ENCODE measurements around the gene NLRP5. TPM values are rescaled to one million over a fixed set of nuclear protein-coding genes. Genes with fewer than 3 reads are reported as not detected.
A peak's percentile ranks its signal among the peaks of the same experiment; 100 is the strongest.
"Not testable (repeated sequence)": the region's sequence is repeated elsewhere in the genome, so short reads cannot be mapped to it uniquely, and the experiment has no call there.

NLRP5 gene
- total RNA-seq, 1 donor from 2014 or later, result not detected

DNA sequence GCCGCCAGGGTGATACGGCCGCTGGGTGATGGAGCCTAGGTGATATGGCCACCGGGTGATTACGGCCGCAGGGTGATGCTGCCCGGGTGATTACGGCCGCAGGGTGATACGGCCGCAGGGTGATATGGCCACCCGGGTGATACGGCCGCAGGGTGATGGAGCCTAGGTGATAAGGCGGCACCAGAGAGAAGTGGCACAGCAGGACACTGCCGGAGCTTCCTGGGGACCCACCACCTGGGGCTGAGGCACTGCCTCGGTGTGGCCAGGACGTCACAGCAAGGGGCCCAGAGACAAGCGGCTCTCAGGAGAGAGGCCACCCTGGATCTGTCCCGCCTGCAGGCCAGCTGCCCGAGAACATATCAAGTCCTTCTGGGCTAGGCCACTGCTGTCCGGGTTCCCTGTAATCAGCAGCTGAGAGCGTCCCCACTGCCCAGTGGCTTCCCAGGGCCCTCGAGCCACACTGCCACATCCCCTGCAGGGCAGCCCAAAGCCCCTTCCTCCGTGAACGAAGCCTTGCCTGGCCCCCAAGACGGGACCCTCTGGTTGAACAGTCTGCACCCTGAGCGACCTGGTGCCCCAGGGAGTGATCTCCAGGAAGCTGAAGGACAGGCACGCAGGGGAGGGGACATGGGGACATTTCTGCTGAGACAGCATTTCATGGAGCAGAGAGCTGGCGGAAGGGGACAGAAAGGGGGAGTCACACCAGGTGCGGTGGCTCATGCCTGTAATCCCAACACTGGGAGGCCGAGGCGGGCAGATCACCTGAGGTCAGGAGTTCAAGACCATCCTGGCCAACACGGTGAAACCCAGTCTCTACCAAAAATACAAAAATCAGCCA is 112.4 kb downstream of the NLRP5 start:
- no peak for DNase-seq (ENCODE audit: low spot score)

DNA sequence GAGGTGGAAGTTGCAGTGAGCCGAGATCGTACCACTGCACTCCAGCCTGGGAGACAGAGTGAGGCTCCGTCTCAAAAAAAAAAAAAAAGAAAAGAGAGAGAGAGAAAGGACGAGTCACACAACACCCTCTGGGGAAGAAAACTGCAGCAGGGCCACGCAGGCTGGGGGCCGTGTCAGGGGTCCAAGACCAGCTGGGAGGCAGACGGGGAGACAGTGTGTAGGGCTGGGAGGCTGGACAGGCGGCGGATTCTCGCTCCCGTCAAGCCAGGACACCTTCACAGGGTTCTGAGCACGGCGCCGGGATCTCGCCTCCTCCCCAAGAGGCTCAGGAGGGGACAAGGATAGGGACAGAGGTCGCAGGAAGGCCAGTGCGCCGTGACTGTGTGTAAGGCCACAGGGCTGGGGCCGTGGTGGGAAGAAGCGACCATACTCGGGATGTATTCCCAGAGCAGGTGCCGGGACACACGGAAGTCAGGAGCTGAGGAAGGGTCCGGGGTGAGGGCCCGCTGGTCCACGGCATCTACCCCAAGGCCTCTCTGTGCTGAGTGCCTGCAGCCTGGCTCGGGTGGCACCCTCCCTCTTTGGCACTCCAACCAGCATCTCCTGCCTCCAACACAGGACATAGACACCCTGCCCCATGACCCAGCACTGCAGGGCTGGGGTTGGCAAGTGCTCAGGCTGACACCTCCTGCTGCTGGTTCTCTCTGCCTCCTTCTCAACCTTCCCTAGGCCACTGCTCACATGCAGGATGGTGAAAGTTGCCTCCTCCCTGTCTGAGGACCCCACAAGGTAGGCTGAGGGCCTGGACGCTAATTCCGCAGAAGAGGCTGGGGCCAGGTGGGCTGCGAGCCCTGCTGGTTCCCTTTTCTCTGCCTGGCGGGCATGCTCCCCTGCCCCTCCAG is 113.3 kb downstream of the NLRP5 start:
- DNase-seq (ENCODE audit: low spot score), result no peak

DNA sequence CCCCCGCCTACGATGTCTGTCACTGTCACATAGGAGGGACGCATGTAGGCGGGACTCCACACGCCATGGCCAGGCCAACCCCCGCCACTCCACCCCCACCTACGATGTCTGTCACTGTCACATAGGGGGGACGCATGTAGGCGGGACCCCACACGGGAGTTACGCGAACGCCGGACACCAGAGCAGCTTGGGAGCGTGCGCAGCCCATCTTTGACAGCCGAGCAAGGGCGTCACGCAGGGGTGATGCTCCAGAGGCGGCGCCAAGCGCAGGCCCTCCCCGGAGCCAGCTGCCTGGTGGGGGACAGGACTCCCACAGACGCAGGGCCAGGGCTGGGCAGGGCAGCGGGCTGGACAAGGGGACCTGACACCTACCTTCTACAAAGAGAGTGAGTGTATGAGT is 114.5 kb downstream of the NLRP5 start:
- DNase-seq (ENCODE audit: low spot score), result no peak

DNA sequence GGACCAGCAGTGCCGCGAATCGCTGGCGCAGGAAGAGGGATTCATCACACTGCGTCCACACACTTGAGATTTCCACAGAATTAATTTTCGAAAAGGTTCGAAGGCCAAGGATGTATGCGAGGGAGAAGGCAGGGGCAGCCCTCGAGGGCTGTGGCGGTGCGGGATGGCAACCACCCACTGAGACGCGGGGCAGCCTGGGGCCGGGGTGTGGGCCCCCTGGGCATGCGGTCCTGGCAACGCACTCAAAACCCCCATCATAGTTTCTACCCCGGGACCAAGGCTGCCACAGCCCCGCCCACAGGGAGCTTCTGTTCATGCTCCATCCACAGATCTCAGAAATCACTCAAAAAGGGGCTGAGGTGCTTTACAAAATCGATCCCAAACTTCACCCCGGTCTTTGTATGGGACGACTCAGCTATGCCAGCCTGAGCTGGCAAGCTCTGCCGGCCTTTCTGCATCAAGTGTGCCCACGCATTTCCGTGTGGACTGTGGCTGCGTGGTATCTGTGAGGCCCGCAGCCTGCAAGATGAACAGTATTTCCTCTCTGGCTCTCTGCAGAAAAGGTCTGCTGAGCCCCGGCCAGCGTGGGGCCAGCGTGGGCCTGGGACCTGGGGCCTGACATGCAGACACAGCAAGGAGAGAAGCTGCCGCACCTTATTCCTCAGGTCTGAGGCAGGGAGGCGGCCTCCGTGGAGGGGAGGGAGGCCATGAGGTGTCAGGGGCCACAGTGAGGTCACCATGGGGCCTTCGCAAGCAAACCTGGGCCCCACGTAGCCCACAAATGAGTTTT is 115.4 kb downstream of the NLRP5 start:
- no peak for DNase-seq (ENCODE audit: low spot score)

DNA sequence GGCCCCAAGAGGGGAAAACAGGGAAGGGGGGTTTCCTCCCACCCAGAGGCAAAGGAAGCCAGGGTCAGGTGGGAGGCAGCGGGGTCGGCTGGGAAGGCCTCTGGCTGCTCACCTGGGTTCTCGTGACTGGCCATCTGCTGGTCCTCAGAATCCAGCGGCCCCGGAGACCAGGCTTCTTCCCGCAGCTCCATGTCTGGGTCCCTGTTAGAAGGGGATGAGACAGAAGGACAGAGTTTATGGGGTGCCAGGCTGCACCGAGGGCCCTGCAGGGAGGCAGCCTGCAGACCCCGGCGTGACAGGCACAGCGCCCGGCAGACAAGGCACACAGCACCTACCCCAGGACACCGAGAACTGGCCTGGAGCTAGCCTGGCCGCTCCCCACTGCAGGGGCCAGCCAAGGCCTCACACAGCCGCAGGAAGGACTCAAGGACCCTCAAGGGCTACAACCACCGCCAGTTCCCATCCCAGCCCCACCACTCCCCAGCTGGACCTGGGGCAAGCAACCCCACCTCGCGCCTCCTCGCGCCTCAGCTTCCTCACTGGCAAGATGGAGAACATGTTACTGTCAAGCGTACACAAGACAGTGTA is 116.5 kb downstream of the NLRP5 start:
- DNase-seq (ENCODE audit: low spot score), result no peak

DNA sequence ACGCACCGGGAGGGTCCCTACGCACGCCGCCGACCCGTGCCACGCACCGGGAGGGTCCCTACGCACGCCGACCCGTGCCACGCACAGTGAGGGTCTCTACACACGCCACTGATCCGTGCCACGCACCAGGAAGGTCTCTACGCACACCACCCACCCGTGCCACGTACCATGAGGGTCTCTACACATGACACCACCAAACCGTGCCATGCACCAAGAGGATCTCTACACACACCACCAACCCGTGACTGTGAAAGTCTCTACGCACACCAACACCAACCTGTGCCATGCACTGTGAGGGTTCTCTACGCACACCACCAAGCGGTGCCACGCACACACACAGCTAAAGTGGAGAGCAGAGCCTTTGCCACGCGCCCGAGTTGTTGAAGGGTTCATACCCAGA is 117.8 kb downstream of the NLRP5 start:
- DNase-seq (ENCODE audit: low spot score), result no peak

DNA sequence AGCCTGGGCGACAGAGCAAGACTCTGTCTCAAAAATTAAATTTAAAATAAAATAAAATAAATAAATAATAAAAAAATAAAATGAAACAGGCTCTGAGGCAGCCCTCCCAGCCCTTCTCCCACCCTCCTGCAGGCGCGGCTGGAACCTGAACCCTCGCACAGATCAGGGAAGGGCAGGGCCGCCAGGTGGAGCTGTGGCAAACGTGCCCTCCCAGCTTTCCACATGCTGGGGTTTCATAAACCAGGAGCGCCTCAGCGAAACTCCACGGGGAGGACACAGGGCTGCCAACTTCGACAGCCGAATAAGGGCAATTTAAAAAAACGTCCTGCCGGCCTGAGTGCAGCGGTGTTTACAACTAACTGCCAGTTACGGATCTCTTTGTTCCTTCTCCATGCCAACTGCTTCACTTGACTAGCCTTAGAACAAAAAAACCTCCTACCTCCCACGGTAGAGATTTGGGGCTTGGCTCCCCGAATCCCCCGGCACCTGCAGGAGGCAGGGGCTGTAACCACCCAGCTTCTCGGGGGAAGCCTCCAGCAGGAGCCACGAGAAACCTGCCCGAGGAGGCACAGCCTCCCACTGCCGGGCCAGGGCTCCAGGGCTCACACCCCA is 118.6 kb downstream of the NLRP5 start:
- peak; percentile 77 for DNase-seq (ENCODE audit: low spot score)

DNA sequence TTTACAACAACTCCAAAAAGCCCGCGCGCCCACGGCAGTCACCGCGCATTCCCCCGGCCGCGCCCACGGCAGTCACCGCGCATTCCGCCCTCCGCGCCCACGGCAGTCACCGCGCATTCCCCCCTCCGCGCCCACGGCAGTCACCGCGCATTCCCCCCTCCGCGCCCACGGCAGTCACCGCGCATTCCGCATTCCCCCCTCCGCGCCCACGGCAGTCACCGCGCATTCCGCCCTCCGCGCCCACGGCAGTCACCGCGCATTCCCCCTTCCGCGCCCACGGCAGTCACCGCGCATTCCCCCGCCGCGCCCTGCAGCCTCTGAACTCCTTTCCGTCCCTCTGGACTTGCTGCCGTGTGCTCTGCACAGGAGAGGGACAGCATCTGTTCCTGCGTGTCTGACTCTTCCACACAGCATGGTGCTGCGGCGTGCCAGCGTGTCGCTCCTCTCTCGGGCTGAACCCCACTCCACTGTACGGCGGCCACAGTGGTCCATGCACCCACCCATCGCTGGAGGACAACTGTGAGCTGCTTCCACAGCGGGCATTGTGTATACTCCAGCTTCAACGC is 119.3 kb downstream of the NLRP5 start:
- not testable (repeated sequence) for DNase-seq (ENCODE audit: low spot score)

DNA sequence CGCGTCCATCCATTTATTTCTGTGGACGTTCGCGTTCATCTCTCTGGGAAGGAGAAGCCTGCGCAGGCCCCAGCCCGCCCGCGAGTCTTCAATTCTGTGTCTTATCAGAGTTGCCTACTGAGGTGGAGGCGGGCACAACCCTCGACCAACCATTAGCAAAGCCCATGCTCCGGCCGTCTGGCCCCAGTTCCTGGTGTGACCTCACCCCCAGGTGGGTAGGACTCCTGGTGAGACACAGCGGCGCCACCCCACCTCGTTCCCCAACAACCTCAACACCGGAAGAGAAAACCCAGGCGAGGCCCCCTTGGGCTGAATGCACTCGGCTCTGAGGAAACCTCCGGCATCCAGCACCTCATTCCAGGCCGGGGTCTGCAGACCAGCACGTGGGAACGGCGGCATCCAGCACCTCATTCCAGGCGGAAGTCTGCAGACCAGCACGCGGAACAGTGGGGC is 119.8 kb downstream of the NLRP5 start:
- no peak for DNase-seq (ENCODE audit: low spot score)

DNA sequence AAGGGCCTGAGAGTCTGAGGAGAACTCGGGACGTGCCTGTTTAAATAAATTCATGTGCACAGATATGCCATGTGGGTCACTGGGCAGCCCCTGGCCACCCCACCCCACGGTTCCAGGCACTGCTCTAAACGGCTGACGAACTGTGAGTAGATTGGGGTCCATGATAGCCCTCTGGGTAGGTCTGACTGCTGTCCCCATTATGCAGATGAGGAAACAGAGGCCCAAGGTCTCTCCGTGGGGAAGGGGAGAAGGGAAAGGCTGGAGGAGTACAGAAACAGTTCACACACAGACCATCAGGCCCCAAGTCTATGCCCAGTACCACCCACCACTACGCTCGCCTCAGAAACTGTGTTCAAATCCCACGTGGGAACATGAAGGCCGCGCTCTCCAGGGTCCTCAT is 120.4 kb downstream of the NLRP5 start:
- DNase-seq (ENCODE audit: low spot score), result no peak

DNA sequence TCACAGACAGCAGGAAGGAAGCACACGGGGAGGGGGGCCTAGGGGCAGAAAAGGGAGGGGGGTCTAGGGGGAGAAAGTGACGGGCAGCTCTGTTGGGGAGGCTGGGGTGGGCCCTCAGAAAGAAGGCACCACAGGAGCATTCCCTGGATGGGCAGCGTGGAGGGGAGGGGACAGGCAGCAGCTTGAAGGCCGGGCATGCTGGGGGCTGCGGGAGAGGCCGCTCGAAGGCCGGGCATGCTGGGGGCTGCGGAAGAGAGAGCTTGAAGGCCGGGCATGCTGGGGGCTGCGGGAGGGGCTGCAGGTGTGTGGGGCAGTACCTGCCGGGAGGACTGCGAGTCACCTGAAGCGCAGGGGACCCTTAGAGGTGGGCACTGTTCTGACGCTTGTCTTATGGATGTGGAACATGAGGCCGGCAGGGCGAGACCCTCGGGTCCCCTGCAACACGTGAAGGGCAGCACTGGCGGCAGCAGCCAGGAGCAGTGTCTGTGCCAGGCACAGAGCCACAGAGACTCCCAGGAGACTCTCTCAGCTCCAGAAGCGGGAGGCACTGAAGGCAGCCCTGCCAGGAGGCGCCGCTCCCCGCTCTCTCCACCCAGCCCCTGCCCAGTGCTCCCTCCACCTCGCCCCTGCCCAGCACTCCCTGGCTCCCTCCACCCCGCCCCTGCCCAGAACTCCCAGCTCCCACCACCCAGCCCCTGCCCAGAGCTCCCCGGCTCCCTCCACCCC is 121.2 kb downstream of the NLRP5 start:
- no peak for DNase-seq (ENCODE audit: low spot score)

DNA sequence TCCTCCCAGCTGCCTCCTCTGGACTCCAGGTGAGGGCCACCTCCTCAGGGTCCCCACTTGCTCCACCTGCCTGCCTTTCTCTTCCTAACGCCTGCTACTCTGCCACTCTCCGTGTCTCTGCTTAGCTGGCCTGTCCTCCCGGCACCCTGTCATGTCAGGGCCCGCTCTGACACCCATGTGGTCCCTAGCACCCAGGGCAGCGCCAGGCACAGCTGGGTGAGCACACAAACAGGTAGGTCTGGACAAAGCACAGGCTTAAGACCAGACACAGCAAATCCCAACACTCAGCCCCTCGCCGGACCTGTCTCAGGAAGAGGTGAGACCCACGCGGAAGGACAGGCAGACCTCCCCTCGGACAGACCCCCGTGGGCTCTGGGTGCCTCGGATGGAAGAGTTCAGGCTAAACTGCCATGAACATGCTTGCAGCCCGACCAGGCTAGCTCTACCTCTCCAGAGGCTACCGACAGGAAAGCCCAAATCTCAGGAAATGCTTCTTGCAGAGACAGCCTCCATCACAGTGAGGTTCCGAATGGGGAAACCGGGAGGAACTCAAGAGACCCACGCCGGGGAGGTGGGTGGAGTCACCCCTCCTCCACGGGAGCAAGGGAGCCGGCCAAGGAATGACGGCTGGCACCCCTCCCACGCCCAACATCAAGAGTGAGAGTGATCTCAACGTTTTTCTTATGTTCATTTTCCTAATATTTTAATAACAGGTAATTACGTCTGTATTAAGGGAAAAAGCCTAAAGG is 122.0 kb downstream of the NLRP5 start:
- no peak for DNase-seq (ENCODE audit: low spot score)

DNA sequence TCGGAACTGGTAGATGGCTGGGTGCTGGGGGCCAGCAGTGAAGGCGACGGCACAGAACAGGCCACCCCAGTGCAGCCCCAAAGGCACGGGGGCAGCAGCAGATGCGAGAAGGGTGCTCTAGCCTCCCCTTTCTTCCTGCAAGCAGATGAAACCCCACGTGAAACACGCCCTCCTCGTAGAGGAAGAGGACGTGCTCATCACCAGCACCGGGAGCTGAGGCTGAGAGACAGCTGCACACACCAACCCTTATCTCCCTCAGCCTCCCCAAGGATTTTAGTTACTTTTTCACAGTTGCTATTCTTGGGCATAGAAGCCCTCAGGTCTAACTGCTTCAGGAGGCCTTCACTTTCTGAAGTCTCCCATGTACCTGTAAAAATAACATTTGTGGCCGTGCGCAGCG is 122.7 kb downstream of the NLRP5 start:
- no peak for DNase-seq (ENCODE audit: low spot score)

DNA sequence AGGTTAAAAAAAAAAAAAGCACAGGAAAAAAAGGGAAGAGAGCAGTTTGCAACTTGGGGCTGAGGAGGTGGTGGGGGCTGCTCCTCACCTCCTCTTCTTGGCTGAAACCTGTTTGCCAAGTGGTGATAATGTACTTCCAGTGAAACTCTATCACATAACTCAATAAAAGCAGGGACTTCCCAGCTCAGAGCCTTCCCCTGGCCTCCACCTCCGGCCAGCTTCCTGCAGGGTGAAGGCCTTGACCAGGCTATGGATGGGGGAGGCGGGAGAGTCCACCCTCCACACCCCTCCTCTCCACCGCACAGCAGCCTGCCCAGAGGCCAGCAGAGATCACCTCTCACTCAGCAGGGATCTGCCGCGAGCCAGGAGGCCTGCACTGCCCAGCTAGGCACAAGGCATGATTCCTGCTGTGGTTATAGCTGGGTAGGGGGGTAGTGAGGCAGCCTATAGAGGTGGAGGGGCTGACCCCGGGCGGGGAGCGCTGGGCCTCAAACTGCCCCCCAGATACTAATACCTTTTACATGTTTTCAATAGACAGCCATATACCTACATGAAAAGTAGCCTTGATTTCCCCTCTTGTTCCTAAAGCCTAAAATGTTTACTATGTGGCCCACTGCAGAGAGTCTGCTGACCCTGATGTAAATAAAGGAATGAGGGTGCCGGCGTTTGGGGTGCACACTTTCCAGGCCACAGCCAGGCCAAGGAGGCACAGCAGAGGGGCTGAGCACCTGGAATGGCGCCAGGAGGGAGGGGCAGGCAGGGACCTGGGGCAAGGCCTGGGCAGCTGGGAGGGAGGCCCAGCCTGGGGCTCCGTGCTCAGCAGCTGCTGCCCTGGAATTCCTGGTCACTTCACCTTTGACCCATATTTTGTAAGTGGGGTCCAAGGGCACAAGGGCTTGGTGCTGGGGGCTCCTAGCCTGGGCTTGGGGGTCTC is 124.2 kb downstream of the NLRP5 start:
- peak; percentile 30 for DNase-seq (ENCODE audit: low spot score)

Data from mucosa of gallbladder (tissue), 1 donor.